Mesenchymal stem cell (in vitro differentiated cells and primary cell): ENCODE measurements around the gene MTMR6.

ENCODE experiments used
- DNase-seq: peaks from one replicate; pipeline ENCODE4 v3.0.0-alpha.2; 2013
- H2AFZ ChIP-seq: one replicate; pipeline ENCODE4 v1.6.1; 2013; ENCODE audit warnings: low read depth, mild to moderate bottlenecking, control low read depth, inconsistent platforms, low read length, moderate library complexity
- H2AK5ac ChIP-seq: 2 replicates; pipeline ENCODE4 v1.6.1; 2013; ENCODE audit warnings: low read length, moderate library complexity, mild to moderate bottlenecking, inconsistent platforms; ENCODE audit not compliant: severe bottlenecking
- H2BK120ac ChIP-seq: one replicate; pipeline ENCODE4 v1.6.1; 2013; ENCODE audit warnings: low read depth, mild to moderate bottlenecking, inconsistent platforms, low read length, moderate library complexity
- H2BK12ac ChIP-seq, 2 experiments: one replicate each; pipeline ENCODE4 v1.6.1; 2013; ENCODE audit warnings: inconsistent platforms in 2 of 2, low read length in 2 of 2, mild to moderate bottlenecking in 2 of 2, moderate library complexity in 2 of 2, control low read depth in 1 of 2
- H2BK15ac ChIP-seq: one replicate; pipeline ENCODE4 v1.6.1; 2013; ENCODE audit warnings: mild to moderate bottlenecking, low read depth, inconsistent platforms; ENCODE audit not compliant: poor library complexity, severe bottlenecking
- H2BK5ac ChIP-seq: 2 replicates; pipeline ENCODE4 v1.6.1; 2013; ENCODE audit warnings: low read depth, mild to moderate bottlenecking, low read length, control low read depth, inconsistent platforms; ENCODE audit not compliant: poor library complexity, severe bottlenecking
- H3K14ac ChIP-seq, 2 experiments: one replicate each; pipeline ENCODE4 v1.6.1; 2013; ENCODE audit warnings: inconsistent platforms in 2 of 2, low read length in 2 of 2, control low read depth in 1 of 2, mild to moderate bottlenecking in 1 of 2, moderate library complexity in 1 of 2
- H3K18ac ChIP-seq, 2 experiments: one replicate each; pipeline ENCODE4 v1.6.1; 2013; ENCODE audit warnings: inconsistent platforms in 2 of 2, low read length in 2 of 2, control low read depth in 1 of 2, low read depth in 1 of 2, mild to moderate bottlenecking in 1 of 2
- H3K23ac ChIP-seq, 2 experiments: one replicate each; pipeline ENCODE4 v1.6.1; 2013; ENCODE audit warnings: inconsistent platforms in 2 of 2, low read length in 2 of 2, mild to moderate bottlenecking in 2 of 2, moderate library complexity in 2 of 2, control low read depth in 1 of 2
- H3K27ac ChIP-seq: 2 replicates; pipeline ENCODE4 v1.5.1; 2013; ENCODE audit warnings: mild to moderate bottlenecking, moderate library complexity, low read length, control low read depth, inconsistent platforms; ENCODE audit not compliant: poor library complexity, severe bottlenecking
- H3K27me3 ChIP-seq, 2 experiments: 2 replicates each; pipeline versions ENCODE4 v1.6.1 to v1.7.0; 2013; ENCODE audit warnings: low read length in 2 of 2, mild to moderate bottlenecking in 2 of 2, moderate library complexity in 2 of 2, control low read depth in 1 of 2, inconsistent platforms in 1 of 2; ENCODE audit not compliant: control insufficient read depth in 1 of 2, insufficient read depth in 1 of 2
- H3K36me3 ChIP-seq, 2 experiments: 2 replicates each; pipeline versions ENCODE4 v1.6.1 to v1.7.0; 2013; ENCODE audit warnings: low read length in 2 of 2, control low read depth in 1 of 2, inconsistent platforms in 1 of 2, low read depth in 1 of 2, mild to moderate bottlenecking in 1 of 2; ENCODE audit not compliant: insufficient read depth in 2 of 2, control insufficient read depth in 1 of 2
- H3K4ac ChIP-seq, 2 experiments: one replicate each; pipeline ENCODE4 v1.6.1; 2013; ENCODE audit warnings: inconsistent platforms in 2 of 2, low read length in 2 of 2, mild to moderate bottlenecking in 2 of 2, moderate library complexity in 2 of 2, control low read depth in 1 of 2, low read depth in 1 of 2
- H3K4me1 ChIP-seq: 2 replicates; pipeline ENCODE4 v1.6.1; 2013; ENCODE audit warnings: low read depth, low read length, control low read depth; ENCODE audit not compliant: control insufficient read depth, insufficient read depth
- H3K4me2 ChIP-seq: 2 replicates; pipeline ENCODE4 v1.6.1; 2013; ENCODE audit warnings: low read length, mild to moderate bottlenecking, inconsistent platforms; ENCODE audit not compliant: poor library complexity, severe bottlenecking
- H3K4me3 ChIP-seq, 2 experiments: 2 replicates each; pipeline versions ENCODE4 v1.5.1 to v1.7.0; 2013; ENCODE audit warnings: low read length in 2 of 2, mild to moderate bottlenecking in 2 of 2, control low read depth in 1 of 2, low read depth in 1 of 2; ENCODE audit not compliant: insufficient read depth in 1 of 2
- H3K79me1 ChIP-seq: replicated peaks from 2 replicates; pipeline ENCODE4 v1.6.1; 2013; ENCODE audit warnings: mild to moderate bottlenecking, control low read depth, low read length, inconsistent platforms; ENCODE audit not compliant: poor library complexity, severe bottlenecking
- H3K9ac ChIP-seq: 2 replicates; pipeline ENCODE4 v1.7.0; 2013; ENCODE audit warnings: mild to moderate bottlenecking, low read length, moderate library complexity
- H3K9me3 ChIP-seq: 2 replicates; pipeline ENCODE4 v1.7.0; 2013; ENCODE audit warnings: mild to moderate bottlenecking, low read length; ENCODE audit not compliant: control insufficient read depth
- H4K8ac ChIP-seq: one replicate; pipeline ENCODE4 v1.6.1; 2013; ENCODE audit warnings: inconsistent platforms, mild to moderate bottlenecking, low read length, moderate library complexity
- H4K91ac ChIP-seq: one replicate; pipeline ENCODE4 v1.6.1; 2013; ENCODE audit warnings: mild to moderate bottlenecking, low read length, inconsistent platforms
- WGBS: methylation state at CpG from one replicate; pipeline ENCODE4 v1.1.7; 2013; ENCODE audit warnings: mixed read lengths; 5-methylcytosine and 5-hydroxymethylcytosine counted together

MTMR6 gene

GRCh38 chr13:25247360-25247759 is 39.9 kb downstream of the MTMR6 start:
- Histone ChIP-seq H2BK120ac (no peak overlapping the region), H4K91ac (no peak overlapping the region), H3K4me2 (no peak overlapping the region), H3K4me3 (no peak overlapping the region), H2BK12ac (no peak overlapping the region), H2BK5ac (no peak overlapping the region), H2BK15ac (no peak overlapping the region), H3K18ac (no peak overlapping the region), H2AK5ac (no peak overlapping the region), H3K9ac (no peak overlapping the region), H3K36me3 (peaks cover 11 to 45% of the 10 kb centered on the region in 2 experiments), H3K79me1 (peaks cover 5% of the 10 kb centered on the region), H3K14ac (no peak overlapping the region), H3K9me3 (no peaks in the 10 kb centered on the region), H3K4ac (no peak overlapping the region), H3K4me1 (no peaks in the 10 kb centered on the region), H2AFZ (no peak overlapping the region), H4K8ac (no peak overlapping the region), H3K23ac (no peak overlapping the region), H3K27me3 (no peaks in the 10 kb centered on the region), H3K27ac (no peak overlapping the region)
- no peak for DNase-seq

GRCh38 chr13:25244123-25244522 is 43.2 kb downstream of the MTMR6 start:
- H2BK120ac ChIP-seq, result no peak overlapping the region
- H3K9ac ChIP-seq, result no peak overlapping the region
- no peak overlapping the region for H3K23ac ChIP-seq
- 98% methylated on average over 6 of the region's 6 CpGs for WGBS
- no peak overlapping the region for H4K91ac ChIP-seq
- no peaks in the 10 kb centered on the region for H3K27me3 ChIP-seq
- H2BK12ac ChIP-seq, result no peak overlapping the region
- peaks cover 3% of the 10 kb centered on the region for H3K79me1 ChIP-seq
- no peak overlapping the region for H3K4me3 ChIP-seq
- H3K4me1 ChIP-seq, result no peaks in the 10 kb centered on the region
- H3K27ac ChIP-seq, result no peak overlapping the region
- H2AFZ ChIP-seq, result no peak overlapping the region
- no peak overlapping the region for H3K14ac ChIP-seq
- H3K4me2 ChIP-seq, result no peak overlapping the region
- no peak overlapping the region for H3K18ac ChIP-seq
- no peak for DNase-seq
- no peaks in the 10 kb centered on the region for H3K9me3 ChIP-seq
- H3K36me3 ChIP-seq, result peaks cover 9 to 29% of the 10 kb centered on the region in 2 experiments
- no peak overlapping the region for H4K8ac ChIP-seq
- H2BK5ac ChIP-seq, result no peak overlapping the region
- no peak overlapping the region for H2AK5ac ChIP-seq
- no peak overlapping the region for H2BK15ac ChIP-seq
- no peak overlapping the region for H3K4ac ChIP-seq

GRCh38 chr13:25242956-25243355 is 44.3 kb downstream of the MTMR6 start:
- Histone ChIP-seq H2AK5ac (no peak overlapping the region), H3K9me3 (no peaks in the 10 kb centered on the region), H3K23ac (no peak overlapping the region), H2BK5ac (no peak overlapping the region), H3K9ac (no peak overlapping the region), H3K27ac (no peak overlapping the region), H3K4me2 (no peak overlapping the region), H2BK12ac (no peak overlapping the region), H3K27me3 (no peaks in the 10 kb centered on the region), H3K36me3 (peaks cover 9 to 19% of the 10 kb centered on the region in 2 experiments), H3K4me1 (no peaks in the 10 kb centered on the region), H3K4ac (no peak overlapping the region), H3K4me3 (no peak overlapping the region), H4K91ac (no peak overlapping the region), H2BK120ac (no peak overlapping the region), H4K8ac (no peak overlapping the region), H2AFZ (no peak overlapping the region), H2BK15ac (no peak overlapping the region), H3K18ac (no peak overlapping the region), H3K14ac (no peak overlapping the region), H3K79me1 (peaks cover 3% of the 10 kb centered on the region)
- DNase-seq, result no peak
- 90% methylated on average over 3 of the region's 3 CpGs for WGBS

- Histone ChIP-seq H3K14ac (no peak overlapping the region), H3K9ac (no peak overlapping the region), H4K91ac (no peak overlapping the region), H2BK12ac (no peak overlapping the region), H4K8ac (no peak overlapping the region), H3K4me3 (no peak overlapping the region), H3K27me3 (no peaks in the 10 kb centered on the region), H2BK15ac (no peak overlapping the region), H3K9me3 (no peaks in the 10 kb centered on the region), H3K4me2 (no peak overlapping the region), H2AK5ac (no peak overlapping the region), H3K23ac (no peak overlapping the region), H3K36me3 (peaks cover 9 to 16% of the 10 kb centered on the region in 2 experiments), H2BK120ac (no peak overlapping the region), H3K4me1 (no peaks in the 10 kb centered on the region), H3K18ac (no peak overlapping the region), H2AFZ (no peak overlapping the region), H3K27ac (no peak overlapping the region), H2BK5ac (no peak overlapping the region), H3K4ac (no peak overlapping the region), H3K79me1 (peaks cover 3% of the 10 kb centered on the region)
- WGBS, result no CpG with 5 or more reads among the region's 1 CpG
- no peak for DNase-seq
Observed at GRCh38 chr13:25241007-25241406, 46.3 kb downstream of the MTMR6 start.
